ENCODE measurements around the gene SPATA20. TPM values are rescaled to one million over a fixed set of nuclear protein-coding genes. Genes with fewer than 3 reads are reported as not detected.

Gene SPATA20
- total RNA-seq, 1 experiment from 2014 or later = 149 TPM

DNA sequence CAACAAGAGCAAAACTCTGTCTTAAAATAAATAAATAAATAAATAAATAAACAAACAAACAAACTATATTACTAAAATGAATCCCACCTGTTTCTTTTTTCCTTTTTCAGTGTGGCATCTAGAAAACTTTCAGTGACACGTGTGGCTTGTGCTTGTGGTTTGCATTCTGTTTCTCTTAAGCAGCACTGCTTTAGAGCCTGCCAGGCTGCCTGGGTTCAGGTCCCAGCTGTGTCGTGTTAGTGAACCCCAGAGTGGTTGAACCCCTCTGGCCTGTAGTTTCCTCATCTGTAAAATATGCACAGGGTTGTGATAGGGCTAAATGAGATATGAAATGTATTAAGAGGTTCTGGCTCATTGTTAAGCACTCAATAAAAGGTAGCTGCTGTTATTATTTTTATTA, 26.5 kb upstream of the SPATA20 start:
- Histone ChIP-seq H3K27me3 (replicated peaks; ENCODE audit: control insufficient read depth, insufficient read depth, low read length) (no peaks in the 10 kb centered on the region), H3K9me3 (no peaks in the 10 kb centered on the region), H3K4me1 (peaks cover 26% of the 10 kb centered on the region), H3K4me3 (ENCODE audit: low read depth, low read length) (no peak overlapping the region), H3K36me3 (ENCODE audit: control insufficient read depth, insufficient read depth, low read length) (no peaks in the 10 kb centered on the region)
- ChIA-PET CTCF (interaction anchor here (0.5 to 1.5 kb wide), 6 partner anchors 20 to 271 kb away, joined by 3 to 4 read pairs (median 3); no protein-coding TSS in a partner anchor), POLR2A (no interaction called here)
- H3K27me3 Mint-ChIP-seq (ENCODE audit: insufficient read depth, unreplicated experiment) = no peaks in the 10 kb centered on the region
- H3K4me3 Mint-ChIP-seq (ENCODE audit: unreplicated experiment) = no peak overlapping the region
- H3K4me1 Mint-ChIP-seq (ENCODE audit: low read depth, unreplicated experiment) = peaks cover 32% of the 10 kb centered on the region
- intact Hi-C loops (cut with micrococcal nuclease; ENCODE audit: unreplicated experiment) = no loop called here
- TF ChIP-seq, protein P1, sequence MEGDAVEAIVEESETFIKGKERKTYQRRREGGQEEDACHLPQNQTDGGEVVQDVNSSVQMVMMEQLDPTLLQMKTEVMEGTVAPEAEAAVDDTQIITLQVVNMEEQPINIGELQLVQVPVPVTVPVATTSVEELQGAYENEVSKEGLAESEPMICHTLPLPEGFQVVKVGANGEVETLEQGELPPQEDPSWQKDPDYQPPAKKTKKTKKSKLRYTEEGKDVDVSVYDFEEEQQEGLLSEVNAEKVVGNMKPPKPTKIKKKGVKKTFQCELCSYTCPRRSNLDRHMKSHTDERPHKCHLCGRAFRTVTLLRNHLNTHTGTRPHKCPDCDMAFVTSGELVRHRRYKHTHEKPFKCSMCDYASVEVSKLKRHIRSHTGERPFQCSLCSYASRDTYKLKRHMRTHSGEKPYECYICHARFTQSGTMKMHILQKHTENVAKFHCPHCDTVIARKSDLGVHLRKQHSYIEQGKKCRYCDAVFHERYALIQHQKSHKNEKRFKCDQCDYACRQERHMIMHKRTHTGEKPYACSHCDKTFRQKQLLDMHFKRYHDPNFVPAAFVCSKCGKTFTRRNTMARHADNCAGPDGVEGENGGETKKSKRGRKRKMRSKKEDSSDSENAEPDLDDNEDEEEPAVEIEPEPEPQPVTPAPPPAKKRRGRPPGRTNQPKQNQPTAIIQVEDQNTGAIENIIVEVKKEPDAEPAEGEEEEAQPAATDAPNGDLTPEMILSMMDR (IDR thresholded peaks at IDR 0.05; ENCODE audit: insufficient read depth in 1 of 2, low read depth in 1 of 2, low read length in 1 of 2, severe bottlenecking in 1 of 2, unreplicated experiment in 1 of 2) = no peak
- no peaks in the 10 kb centered on the region for H3K36me3 Mint-ChIP-seq (ENCODE audit: insufficient read depth, unreplicated experiment)
- no peak overlapping the region for H3K27ac Mint-ChIP-seq (ENCODE audit: unreplicated experiment)
- DNase-seq = no peak
- H3K9me3 Mint-ChIP-seq (ENCODE audit: unreplicated experiment) = no peaks in the 10 kb centered on the region
- BruUV-seq (replicated peaks) = no TSS peak

DNA sequence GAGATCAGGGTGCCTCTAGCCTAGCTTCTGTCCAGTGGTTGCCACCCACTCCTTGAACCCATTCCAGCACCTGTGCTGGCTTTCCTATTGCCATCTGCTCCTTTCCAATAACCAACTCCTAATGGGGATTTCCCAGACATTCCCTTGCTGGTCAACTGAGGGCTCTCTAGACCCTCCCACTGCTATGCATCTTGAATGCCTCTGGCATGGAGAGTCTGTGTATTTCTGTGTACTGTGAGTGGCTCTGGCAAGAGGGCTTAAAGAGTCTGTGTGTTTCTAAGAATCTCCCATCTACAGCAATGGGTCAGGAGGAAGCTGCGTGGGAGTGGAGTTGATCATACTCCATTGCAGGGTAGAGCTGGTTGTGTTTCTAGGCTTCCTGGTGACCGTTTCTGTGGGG, 25.5 kb upstream of the SPATA20 start:
- H3K27me3 Mint-ChIP-seq (ENCODE audit: insufficient read depth, unreplicated experiment) = no peaks in the 10 kb centered on the region
- no TSS peak for BruUV-seq (replicated peaks)
- Histone ChIP-seq H3K36me3 (ENCODE audit: control insufficient read depth, insufficient read depth, low read length) (no peaks in the 10 kb centered on the region), H3K4me1 (peaks cover 26% of the 10 kb centered on the region), H3K27me3 (replicated peaks; ENCODE audit: control insufficient read depth, insufficient read depth, low read length) (no peaks in the 10 kb centered on the region), H3K9me3 (no peaks in the 10 kb centered on the region), H3K4me3 (ENCODE audit: low read depth, low read length) (no peak overlapping the region)
- H3K4me3 Mint-ChIP-seq (ENCODE audit: unreplicated experiment) = no peak overlapping the region
- H3K9me3 Mint-ChIP-seq (ENCODE audit: unreplicated experiment) = no peaks in the 10 kb centered on the region
- no peak overlapping the region for H3K27ac Mint-ChIP-seq (ENCODE audit: unreplicated experiment)
- no peaks in the 10 kb centered on the region for H3K36me3 Mint-ChIP-seq (ENCODE audit: insufficient read depth, unreplicated experiment)
- ChIA-PET CTCF (interaction anchor here (0.6 to 1.4 kb wide), 5 partner anchors 9 to 105 kb away, joined by 3 to 4 read pairs (median 3); no protein-coding TSS in a partner anchor), POLR2A (interaction anchor here (0.6 kb wide), 1 partner anchor 159 kb away, joined by 3 read pairs; no protein-coding TSS in a partner anchor)
- peaks cover 32% of the 10 kb centered on the region for H3K4me1 Mint-ChIP-seq (ENCODE audit: low read depth, unreplicated experiment)
- no peak for DNase-seq
- intact Hi-C loops (cut with micrococcal nuclease; ENCODE audit: unreplicated experiment) = no loop called here
- TF ChIP-seq, protein P1 (IDR thresholded peaks at IDR 0.05; ENCODE audit: insufficient read depth in 1 of 2, low read depth in 1 of 2, low read length in 1 of 2, severe bottlenecking in 1 of 2, unreplicated experiment in 1 of 2) = no peak

DNA sequence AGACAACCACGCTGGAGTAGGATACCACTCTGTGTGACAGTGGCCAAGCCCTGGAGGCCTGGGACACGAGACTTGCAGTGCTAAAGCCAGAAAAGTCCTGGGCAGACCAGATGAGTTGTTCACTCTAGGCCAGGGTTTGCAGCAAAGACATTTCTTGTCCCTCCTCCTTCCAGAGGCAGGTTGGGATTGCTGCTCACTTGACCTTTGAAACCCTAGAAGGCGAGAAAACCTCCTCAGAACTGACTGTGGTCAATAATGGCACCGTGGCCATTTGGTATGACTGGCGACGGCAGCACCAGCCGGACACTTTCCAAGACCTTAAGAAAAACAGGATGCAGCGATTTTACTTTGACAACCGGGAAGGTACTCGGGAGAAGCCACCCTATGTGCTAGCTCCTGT, 24.2 kb upstream of the SPATA20 start:
- no peaks in the 10 kb centered on the region for H3K36me3 Mint-ChIP-seq (ENCODE audit: insufficient read depth, unreplicated experiment)
- H3K36me3 ChIP-seq (ENCODE audit: control insufficient read depth, insufficient read depth, low read length) = no peaks in the 10 kb centered on the region
- H3K9me3 Mint-ChIP-seq (ENCODE audit: unreplicated experiment) = no peaks in the 10 kb centered on the region
- DNase-seq = no peak
- ChIA-PET CTCF (interaction anchor here (0.8 to 2.2 kb wide), 10 partner anchors 9 to 173 kb away, joined by 3 to 13 read pairs (median 4); partner anchors contain the start of gene EPN3), POLR2A (interaction anchor here (0.5 to 1.5 kb wide), 2 partner anchors 19 to 54 kb away, joined by 5 to 6 read pairs; partner anchors contain the start of gene CHAD)
- TF ChIP-seq, protein P1 (IDR thresholded peaks at IDR 0.05; ENCODE audit: insufficient read depth in 1 of 2, low read depth in 1 of 2, low read length in 1 of 2, severe bottlenecking in 1 of 2, unreplicated experiment in 1 of 2) = no peak
- no peaks in the 10 kb centered on the region for H3K9me3 ChIP-seq
- no peak overlapping the region for H3K4me3 Mint-ChIP-seq (ENCODE audit: unreplicated experiment)
- peaks cover 26% of the 10 kb centered on the region for H3K4me1 Mint-ChIP-seq (ENCODE audit: low read depth, unreplicated experiment)
- peak overlapping the region; percentile 17 for H3K27ac Mint-ChIP-seq (ENCODE audit: unreplicated experiment)
- H3K27me3 ChIP-seq (replicated peaks; ENCODE audit: control insufficient read depth, insufficient read depth, low read length) = no peaks in the 10 kb centered on the region
- H3K4me3 ChIP-seq (ENCODE audit: low read depth, low read length) = no peak overlapping the region
- peaks cover 26% of the 10 kb centered on the region for H3K4me1 ChIP-seq
- BruUV-seq (replicated peaks) = no TSS peak
- no peaks in the 10 kb centered on the region for H3K27me3 Mint-ChIP-seq (ENCODE audit: insufficient read depth, unreplicated experiment)
- intact Hi-C loops (cut with micrococcal nuclease; ENCODE audit: unreplicated experiment) = loop anchor here (1.0 kb wide), 1 partner anchor 21 kb away; no protein-coding TSS in a partner anchor
